NCI-H446 (cell line): ENCODE measurements around the gene RFX4.

Experiments
- DNase-seq, 2 experiments: peaks; one replicate each; lab custom pipeline; 2025; lab: John Stamatoyannopoulos, UW

The RFX4 gene

DNA sequence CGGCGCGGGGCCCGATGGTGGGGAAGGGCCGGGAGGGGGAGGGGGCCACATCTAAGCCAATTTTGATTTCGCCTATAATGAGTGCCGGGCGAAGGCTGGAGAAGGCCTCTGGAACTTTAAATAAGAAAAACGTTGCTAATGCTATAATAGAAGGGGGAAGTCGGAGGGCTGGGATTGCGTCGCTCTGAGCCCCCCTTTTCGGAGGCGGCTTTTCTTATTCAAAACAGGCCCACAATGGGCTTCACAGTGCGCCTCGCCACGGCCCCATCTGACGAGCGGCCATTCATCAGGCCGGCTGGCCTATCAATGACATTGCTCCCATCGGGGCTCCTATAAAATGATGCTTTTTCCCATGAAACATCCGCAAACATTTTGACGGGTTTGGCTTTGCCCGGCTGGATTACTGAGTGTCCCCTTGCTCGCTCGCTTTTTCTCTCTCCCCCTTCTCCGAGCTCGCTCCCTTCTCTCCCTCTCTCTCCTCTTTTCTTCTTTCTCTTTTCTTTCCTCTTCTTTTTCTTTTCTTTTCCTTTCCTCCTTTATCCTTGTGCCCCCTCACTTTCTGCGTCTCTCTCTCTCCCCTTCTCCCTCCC lies at the start of gene RFX4:
Gene RFX4, plus strand, starts transcription at position 364 of the 590 bp plus-strand sequence. CDS start 317 bp downstream, outside the sequence.
- no peak for DNase-seq

DNA sequence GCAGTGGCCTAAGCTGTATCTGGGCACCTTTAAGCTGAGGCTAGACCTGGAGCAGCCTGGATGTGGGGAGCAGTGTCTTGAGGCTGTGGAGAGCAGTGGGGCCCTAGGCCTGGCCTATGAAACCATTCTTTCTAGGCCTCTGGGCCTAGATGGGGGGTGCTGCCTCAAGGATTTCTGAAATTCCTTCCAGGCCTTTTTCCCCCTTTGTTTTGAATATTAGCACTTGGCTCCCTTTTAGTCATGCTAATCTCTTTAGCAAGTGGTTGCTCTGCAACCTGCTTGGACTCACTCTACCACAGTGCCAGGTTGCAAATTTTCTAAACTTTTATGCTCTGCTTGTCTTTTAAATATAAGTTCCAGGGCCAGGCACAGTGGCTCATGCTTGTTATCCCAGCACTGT lies 41.6 kb upstream of the RFX4 start:
- no peak for DNase-seq

DNA sequence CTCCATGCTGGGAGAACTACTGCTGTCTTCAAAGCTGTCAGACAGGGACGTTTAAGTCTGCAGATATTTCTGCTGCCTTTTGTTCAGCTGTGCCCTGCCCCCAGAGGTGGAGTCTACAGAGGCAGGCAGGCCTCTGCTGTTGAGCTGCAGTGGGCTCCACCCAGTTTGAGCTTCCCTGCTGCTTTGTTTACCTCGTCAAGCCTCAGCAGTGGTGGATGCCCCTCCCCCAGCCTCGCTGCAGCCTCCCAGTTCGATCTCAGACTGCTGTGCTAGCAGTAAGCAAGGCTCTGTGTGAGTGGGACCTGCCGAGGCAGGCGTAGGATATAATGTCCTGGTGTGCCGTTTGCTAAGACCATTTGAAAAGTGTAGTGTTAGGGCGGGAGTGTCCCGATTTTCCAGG lies 31.4 kb upstream of the RFX4 start:
- no peak for DNase-seq

DNA sequence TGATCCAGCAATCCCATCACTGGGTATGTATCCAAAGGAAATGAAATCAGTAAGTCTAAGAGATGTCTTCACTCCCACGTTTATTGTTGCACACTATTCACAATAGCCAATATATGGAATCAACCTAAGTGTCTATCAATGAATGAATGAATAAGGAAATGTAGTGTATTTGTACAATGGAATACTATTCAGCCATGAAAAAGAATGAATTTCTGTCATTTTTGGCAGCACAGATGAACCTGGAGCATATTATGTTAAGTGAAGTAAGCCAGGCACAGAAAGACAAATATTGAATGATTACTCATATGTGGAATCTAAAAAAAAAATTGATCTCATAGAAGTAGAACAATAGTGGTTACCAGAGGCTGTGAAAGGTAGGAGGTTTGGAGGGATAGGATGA lies 30.6 kb upstream of the RFX4 start:
- no peak for DNase-seq

- no peak for DNase-seq
These were observed 18.0 kb upstream of the RFX4 start for GRCh38 chr12:106564678-106565329.

GRCh38 chr12:106566771-106567170 lies 16.0 kb upstream of the RFX4 start:
- no peak for DNase-seq

- DNase-seq, result no peak
These were observed 9.6 kb upstream of the RFX4 start for GRCh38 chr12:106573239-106573638.

- no peak for DNase-seq
These were observed 6.0 kb upstream of the RFX4 start for GRCh38 chr12:106576848-106577247.

- no peak for DNase-seq
These were observed 1.9 kb upstream of the RFX4 start for GRCh38 chr12:106580671-106581508.

DNA sequence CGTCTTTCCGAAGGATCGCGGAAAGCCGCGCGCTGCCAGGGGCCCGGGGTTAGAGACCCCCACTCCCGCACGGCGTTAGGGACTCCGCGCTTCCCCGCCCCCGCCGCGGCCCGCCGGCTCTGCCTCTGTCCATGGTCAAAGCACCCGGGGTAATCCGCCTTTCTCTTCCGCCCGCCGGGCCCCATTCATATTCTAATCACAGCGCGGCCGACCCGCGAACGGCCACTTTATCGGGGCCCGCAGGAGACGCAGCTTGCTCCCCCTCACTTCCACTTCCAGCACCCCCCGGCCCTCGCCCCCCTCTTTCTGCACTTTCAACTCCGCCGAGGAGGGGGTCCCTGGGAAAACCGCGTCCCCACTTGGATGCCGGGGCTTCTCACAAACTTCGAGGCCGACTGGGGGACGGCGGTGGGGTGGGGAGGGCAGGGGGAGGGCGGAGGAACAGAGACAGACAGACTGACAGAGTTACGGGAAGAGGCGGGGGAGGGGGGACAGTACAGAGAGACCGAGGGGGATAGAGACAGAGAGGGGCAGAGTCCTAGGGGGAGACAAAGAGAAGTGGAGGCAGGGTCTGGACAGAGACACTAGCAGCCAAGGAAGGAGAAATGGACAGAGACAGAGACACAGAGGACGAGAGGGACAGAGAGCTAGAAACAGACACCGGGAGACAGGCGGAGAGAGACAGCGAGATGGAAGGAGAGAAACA lies 1.1 kb upstream of the RFX4 start:
- DNase-seq, result no peak

DNA sequence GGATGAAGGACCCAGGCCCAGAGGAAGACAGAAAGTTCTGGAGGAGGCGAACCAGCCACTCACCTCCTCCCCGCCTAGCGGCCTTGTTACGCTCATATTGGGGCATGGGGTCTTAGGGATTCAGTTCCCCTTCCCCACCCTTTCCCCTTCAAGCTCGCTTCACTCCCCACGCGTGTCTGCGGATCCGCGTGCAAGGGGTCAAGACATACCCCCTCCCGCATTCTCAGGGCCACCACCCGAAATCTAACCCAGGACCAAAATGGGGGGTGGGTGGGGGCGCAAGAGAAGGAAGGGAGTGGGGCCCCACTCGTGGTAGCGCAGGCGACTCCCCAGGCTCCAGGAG lies 584 bp upstream of the RFX4 start:
- no peak for DNase-seq

- no peak for DNase-seq
These were observed 669 bp downstream of the RFX4 start for GRCh38 chr12:106583242-106584103.

- DNase-seq, result no peak
These were observed 1.6 kb downstream of the RFX4 start for GRCh38 chr12:106584104-106585064.

DNA sequence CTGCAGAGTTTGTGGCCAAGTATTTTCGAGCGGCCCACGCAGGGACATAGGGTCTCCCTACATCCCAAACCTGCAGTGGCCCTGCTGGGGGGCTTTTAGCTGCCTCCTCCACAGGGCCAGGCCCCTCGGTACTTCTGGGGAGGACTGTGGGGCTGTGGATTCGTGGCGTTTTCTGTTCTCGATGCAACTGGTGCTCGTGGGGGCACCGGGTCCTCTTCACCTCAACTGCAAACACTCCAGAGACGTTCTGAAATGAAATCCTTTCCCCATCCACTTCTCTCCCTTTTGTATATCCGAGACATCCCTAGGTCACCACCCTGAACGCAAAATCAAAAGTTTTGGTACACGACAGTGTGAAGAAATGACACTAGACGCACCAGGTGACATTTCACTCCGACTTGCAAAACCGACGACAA lies 2.3 kb downstream of the RFX4 start:
- DNase-seq, result no peak

DNA sequence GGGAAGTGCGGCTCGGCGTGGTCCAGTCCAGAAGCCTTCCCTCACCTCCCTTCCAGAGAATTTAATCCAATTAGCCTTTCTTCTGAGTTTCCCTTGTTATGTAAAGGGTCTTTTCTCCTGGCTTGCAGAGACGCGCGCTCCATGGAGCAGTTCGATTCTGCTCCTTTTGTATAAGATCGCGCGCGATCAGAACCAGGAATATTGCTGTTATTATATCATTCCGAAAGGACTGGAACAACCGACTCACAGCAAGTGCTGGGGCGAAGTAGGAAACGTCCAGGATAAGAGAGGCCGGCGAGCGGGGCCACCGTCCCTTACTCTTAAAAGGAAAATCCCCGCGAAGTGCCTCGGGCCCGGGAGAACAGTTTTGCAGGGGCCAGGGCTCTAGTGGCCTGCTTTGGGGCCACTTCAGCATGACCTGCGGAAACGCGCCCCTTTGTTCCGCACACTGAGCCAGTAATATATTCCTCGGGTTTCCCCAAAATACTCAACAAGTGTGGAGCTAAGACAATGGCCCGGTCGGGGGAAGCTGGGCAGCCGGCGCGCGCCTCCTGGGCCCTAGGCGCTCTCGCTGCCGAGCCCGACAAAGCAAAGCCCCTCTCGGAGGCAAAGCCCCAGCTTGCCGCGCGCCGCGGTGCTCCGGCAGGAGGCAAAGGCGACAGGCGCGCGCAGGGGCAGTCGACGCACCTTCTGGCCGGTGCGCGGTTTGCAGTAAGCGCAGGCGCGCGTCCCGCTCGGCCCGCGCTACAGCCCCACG lies 2.9 kb downstream of the RFX4 start:
- no peak for DNase-seq

DNA sequence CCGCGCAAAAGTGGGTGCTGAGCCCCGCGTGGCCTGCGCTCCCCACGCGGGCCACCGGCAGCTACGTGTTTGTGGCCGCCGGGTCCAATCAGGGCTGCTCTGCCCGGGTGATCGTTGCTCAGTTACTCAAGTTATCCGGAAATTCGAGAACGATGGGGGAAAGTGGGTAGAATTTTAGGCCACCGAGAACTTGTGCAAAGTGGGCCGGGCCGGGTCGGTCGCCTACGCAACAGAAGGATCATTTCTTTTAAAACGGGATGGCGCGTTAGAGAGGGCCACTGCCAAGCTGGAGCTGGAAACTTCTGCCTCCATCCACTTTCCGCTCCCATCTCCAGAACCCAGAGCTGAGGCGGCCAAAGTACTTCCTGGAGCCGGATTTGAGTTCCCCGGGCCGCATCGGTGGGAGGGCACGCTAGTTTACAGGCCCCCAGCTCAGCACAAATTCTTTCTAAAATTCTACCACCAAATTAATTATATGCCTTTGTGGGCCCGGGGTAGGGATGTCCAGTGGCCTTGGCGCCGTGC lies 3.5 kb downstream of the RFX4 start:
- DNase-seq, result no peak

DNA sequence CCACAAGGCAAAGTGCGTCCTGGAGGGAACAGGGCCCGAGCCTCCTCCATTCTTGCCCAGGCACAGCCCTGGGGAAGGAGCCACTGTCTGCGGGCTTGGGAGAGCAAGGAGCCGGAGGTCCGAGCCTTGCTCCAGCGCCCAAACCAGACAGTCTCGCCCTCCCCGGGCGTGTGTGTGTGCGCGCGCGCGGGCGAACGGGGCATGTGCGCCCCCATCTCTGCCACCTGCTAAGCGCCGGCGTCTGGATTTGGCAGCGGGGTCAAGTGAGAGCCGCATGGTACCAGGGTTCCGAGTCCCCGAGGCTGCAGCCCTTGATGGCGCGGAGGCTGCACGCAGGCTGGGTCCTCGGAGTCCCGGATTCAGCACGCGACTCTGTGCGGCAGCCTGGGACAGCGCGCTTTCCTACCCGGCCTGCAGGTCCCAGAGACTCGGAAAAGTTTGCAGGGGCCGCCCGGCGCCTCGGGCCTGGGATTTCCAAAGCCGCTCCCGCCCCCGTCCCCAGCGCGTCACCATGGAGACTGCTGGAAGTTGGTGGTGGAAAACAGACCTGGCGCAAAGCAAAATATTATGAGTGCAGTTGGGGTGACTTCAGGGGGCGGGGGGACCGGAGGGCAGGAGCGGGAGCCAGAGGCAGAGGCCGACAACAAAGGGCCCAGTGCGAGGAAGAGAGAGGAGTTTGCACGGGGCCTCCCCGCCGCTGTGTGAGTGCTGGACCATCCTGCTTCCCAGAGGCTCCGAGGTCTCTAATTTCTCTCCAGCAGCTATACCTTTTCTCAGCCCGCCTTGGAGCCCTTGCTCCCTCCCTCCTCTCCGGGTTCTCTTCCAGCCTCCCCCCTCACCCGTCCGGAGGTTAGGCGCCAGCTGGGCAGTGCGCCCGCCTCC lies 4.2 kb downstream of the RFX4 start:
- no peak for DNase-seq

DNA sequence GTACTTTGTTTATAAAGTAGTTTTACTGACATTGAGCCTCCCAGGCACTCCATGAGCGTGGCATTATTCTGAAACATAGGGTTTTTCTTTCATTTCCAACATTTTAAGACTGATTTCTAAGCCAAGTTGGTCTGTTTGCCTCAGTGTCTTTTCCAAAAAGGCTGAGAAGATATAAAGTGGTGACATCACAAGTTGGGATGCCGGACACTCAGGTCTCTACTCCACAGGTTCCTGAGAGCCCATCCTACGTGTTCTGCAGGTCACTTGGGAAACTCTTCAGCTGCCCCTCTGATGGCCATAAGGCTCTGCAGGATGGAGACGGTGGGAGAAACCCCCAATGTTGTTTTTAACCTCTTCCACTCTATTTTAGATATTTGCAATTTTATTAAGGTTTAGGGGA lies 6.0 kb downstream of the RFX4 start:
- DNase-seq, result no peak
